Effector memory CD4-positive, alpha-beta T cell (primary cell): ENCODE results near the gene TMEM52.
"Not testable (repeated sequence)": the region's sequence is repeated elsewhere in the genome, so short reads cannot be mapped to it uniquely, and the experiment has no call there.

Experiments used
- DNase-seq, 3 donors: peaks; one replicate each; pipeline ENCODE4 v3.0.0-alpha.2; 2020
- H3K27ac ChIP-seq: 2 replicates; pipeline ENCODE4 v1.7.0; 2013; ENCODE audit warnings: mild to moderate bottlenecking, low read length, moderate library complexity; ENCODE audit not compliant: insufficient read depth, poor library complexity, severe bottlenecking
- H3K27me3 ChIP-seq: replicated peaks from 2 replicates; pipeline ENCODE4 v1.7.0; 2013; ENCODE audit warnings: mild to moderate bottlenecking, low read length; ENCODE audit not compliant: insufficient read depth, control insufficient read depth, poor library complexity, severe bottlenecking
- H3K36me3 ChIP-seq: 2 replicates; pipeline ENCODE4 v1.7.0; 2013; ENCODE audit warnings: mild to moderate bottlenecking, low read length, moderate library complexity; ENCODE audit not compliant: control insufficient read depth, insufficient read depth
- H3K4me1 ChIP-seq: 2 replicates; pipeline ENCODE4 v1.7.0; 2013; ENCODE audit warnings: low read length, mild to moderate bottlenecking; ENCODE audit not compliant: control insufficient read depth, insufficient read depth, poor library complexity, severe bottlenecking
- H3K4me3 ChIP-seq: 2 replicates; pipeline ENCODE4 v1.7.0; 2013; ENCODE audit warnings: low read length, low read depth, mild to moderate bottlenecking; ENCODE audit not compliant: insufficient read depth, poor library complexity, severe bottlenecking
- H3K9me3 ChIP-seq: 2 replicates; pipeline ENCODE4 v1.7.0; 2013; ENCODE audit warnings: mild to moderate bottlenecking, low read length, moderate library complexity; ENCODE audit not compliant: control insufficient read depth

Gene TMEM52

DNA sequence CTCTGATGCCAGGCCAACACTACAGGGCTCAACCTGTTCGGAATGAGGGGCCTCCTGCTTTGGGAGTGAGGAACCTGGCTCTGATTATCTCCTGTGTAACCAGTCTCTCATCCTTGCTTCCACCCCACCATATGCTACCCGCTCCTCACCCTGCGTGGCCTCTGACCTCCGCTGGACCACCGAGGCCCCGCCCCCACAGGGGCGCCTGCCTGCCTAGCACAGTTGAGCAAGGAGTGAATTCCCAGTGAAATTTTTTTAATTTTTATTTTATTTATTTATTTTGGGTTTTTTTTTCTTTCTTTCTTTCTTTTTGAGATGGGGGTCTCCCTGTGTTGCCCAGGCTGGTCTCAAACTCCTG, 26.3 kb downstream of the TMEM52 start:
- peak overlapping the region; percentile 60 for H3K4me3 ChIP-seq
- peak overlapping the region; percentile 93 for H3K27ac ChIP-seq
- no peaks in the 10 kb centered on the region for H3K27me3 ChIP-seq
- no peaks in the 10 kb centered on the region for H3K9me3 ChIP-seq
- peaks cover 34% of the 10 kb centered on the region for H3K4me1 ChIP-seq
- no peaks in the 10 kb centered on the region for H3K36me3 ChIP-seq
- DNase-seq, result no peak

DNA sequence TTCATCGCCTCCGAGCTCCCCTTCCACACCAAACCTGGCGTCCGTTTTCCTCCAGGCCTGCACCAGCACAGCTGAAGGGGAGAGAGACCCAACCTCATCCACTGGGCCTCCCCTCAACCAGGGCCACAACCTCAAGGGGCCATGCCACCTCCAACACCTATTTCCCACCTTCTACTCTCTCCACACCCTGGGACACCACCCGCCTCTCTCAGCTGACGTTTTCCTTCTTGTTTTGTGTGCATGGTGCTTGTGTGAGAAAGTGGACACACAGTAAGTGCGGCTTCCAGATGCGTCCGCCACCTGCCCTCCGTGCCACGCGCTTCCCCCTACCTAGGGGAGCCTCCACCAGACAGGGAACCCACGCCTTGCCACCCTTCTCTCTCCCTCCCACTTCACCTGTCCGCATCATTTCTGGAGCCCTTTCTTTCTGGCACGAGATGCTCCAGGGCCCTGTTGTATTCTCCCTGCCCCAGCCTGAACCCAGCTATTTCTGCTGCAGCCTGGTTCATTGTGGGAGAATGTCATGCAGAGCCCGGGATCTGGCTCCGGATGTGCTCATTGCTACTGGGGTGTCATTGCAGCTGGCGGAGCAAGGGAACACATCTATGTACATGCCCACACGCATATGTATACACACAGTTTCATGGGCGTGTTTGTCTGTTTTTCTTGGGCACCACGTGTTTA, 26.9 kb downstream of the TMEM52 start:
- peak overlapping the region; percentile 60 for H3K4me3 ChIP-seq
- no peak for DNase-seq
- H3K9me3 ChIP-seq, result no peaks in the 10 kb centered on the region
- H3K27me3 ChIP-seq, result no peaks in the 10 kb centered on the region
- H3K36me3 ChIP-seq, result no peaks in the 10 kb centered on the region
- H3K4me1 ChIP-seq, result peaks cover 39% of the 10 kb centered on the region
- peak overlapping the region; percentile 93 for H3K27ac ChIP-seq

DNA sequence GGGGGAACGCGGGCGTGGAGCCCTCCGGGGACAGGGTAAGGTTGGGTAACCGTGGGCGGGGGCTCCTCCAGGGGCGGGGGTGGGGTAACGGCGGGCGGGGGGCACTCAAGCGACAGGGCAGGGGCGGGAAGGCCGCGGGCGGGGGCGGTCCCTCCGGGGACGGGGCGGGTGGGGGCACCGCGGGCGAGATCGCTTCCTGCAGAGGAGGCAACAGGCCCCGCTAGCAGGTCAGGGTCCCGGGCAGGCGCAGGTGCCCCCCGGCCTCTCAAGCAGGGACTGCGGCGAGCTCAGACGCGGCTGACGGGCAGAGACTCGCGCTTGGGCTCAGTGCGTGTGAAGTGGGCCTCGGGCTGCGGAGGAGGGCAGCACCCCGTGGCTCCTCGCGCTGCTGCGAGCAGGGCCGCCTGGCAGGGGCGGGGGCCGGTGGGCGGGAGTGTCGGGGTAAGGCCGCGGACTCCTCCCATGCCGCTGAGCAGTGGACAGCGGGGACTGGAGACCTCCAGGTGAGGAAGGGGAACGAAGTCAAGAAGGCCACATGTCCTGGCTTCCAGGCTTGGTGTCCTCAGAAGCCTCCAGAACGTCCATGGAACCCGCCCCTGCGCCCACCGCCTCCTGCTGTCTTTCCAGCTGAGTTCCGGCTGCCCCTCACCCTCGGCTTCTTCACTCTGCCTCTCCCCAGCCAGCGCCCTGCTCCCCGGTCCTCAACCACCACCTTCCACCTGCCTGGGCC, 27.6 kb downstream of the TMEM52 start:
- H3K27ac ChIP-seq, result peak overlapping the region; percentile 93
- no peaks in the 10 kb centered on the region for H3K27me3 ChIP-seq
- H3K4me3 ChIP-seq, result peak overlapping the region; percentile 62
- no peaks in the 10 kb centered on the region for H3K36me3 ChIP-seq
- no peaks in the 10 kb centered on the region for H3K9me3 ChIP-seq
- H3K4me1 ChIP-seq, result peaks cover 45% of the 10 kb centered on the region
- peak; percentile 71 to 82 (median 81) for DNase-seq

DNA sequence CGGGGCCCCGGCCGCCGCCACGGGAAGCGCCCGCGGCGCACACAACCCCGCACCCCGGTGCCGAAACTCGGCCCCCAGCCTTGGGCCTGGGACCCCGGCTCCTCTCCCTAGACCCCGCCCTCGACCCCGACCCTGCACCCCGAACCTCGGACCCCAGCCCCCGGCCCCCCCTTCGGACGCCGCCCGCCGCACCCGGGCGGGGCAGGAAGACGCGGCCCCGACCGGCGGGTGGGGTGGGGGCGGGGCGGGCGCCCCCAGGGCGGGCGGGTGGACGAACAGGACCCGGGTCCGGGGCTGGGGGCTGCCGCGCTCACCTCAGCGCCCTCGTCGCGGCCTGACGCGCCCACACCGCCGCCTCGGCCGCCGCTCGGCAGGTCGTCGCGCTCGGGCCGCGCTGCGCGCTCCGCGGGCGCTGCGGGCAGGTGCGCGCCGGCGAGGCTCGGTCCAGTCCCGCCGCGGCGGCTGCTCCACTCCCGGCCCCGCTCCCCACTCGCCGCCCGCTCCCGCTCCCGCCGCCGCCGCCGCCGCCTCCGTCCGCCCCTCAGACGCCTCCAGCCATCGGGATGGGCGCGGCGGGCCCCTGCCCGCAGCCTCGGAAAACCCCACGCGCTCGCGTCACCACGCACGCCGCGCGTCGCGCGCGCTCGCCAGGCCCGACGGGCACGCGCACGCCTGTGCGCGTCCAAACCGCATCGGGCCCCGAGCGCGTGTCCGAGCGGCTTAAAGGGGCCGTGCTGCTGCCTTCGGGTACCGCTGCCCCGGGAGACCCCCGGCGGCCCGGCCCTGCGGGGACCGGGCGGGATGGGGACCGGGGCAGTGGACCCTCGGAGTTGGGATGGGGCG, 28.4 kb downstream of the TMEM52 start, which contains the start of gene GNB1:
Gene GNB1 (minus strand): TSS at position 582 of the 843 bp plus-strand sequence. CDS start 65,634 bp downstream, outside the sequence.
- H3K4me3 ChIP-seq, result peak within 1 kb of the TSS; percentile 88
- H3K36me3 ChIP-seq, result no peaks in the 10 kb centered on the region
- no peaks in the 10 kb centered on the region for H3K9me3 ChIP-seq
- peaks cover 52% of the 10 kb centered on the region for H3K4me1 ChIP-seq
- DNase-seq, result peak; percentile 81 to 82 (median 81)
- no peaks in the 10 kb centered on the region for H3K27me3 ChIP-seq
- H3K27ac ChIP-seq, result peak within 1 kb of the TSS; percentile 93

DNA sequence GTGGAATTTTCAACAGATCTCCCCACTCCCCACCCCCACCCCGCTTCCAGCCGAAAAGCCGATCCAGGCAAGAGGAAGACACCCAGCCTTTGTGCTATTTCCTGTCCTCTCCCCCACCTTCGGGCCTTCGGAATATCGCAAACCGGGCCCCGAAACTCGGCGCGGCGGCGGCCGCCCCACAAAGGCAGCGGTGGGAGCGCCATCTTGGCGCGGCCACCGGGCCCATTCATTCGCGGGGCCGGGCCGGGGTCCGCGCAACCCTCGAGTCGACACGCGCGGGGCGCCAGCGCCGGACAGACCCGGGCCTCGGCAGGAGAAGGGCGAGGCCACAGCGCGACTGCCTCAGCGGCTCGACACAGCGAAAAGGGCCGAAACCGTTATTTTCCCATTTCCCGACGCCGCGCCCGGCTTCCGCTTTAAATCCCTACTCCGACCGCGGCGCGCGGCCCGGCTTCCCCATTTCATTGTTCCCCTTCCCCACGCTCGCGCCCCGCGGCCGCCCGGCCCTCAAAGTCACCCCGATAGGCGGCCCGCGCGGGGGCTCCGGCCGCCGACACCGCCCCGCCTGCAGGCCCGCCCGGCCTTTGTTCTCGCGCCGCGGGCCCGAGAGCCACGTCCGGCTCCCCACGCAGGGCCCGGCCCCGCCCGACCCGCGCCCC, 29.1 kb downstream of the TMEM52 start:
- peak in 2 of 3 donors; percentile 18 to 36 for DNase-seq
- Histone ChIP-seq H3K36me3 (no peaks in the 10 kb centered on the region), H3K27ac (peak overlapping the region; percentile 93), H3K27me3 (no peaks in the 10 kb centered on the region), H3K4me1 (peaks cover 48% of the 10 kb centered on the region), H3K4me3 (peak overlapping the region; percentile 88), H3K9me3 (no peaks in the 10 kb centered on the region)

DNA sequence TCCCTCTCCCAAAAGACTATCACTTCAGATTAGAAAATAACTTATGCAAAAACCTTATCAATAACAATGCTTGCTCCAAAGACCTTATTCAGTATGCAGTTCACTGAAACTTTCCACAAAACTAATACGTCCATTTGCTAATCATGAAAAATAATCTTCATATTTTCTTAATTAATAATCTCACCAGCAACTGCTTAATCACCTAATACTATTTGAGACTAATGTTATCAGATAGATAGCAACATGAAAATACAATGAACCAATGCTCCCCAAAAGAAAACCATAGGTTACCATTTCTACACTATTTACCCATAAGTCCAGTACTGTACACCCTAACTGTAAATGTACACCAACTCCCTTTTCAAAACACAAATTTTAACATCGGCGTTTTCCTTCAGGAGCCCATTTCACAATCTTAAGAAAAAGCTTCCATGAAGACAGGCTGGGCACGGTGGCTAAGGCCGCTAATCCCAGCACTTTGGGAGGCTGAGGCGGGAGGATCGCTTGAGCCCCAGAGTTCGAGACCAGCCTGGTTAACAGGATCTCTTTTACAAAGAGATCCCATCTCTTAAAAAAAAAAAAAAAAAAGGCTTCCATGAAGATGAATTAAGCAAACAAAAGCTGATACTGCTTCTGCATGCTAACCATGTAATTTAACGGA, 29.9 kb downstream of the TMEM52 start:
- Histone ChIP-seq H3K36me3 (no peaks in the 10 kb centered on the region), H3K4me1 (peaks cover 44% of the 10 kb centered on the region), H3K27me3 (no peaks in the 10 kb centered on the region), H3K27ac (peak overlapping the region; percentile 93), H3K9me3 (no peaks in the 10 kb centered on the region), H3K4me3 (peak overlapping the region; percentile 88)
- no peak for DNase-seq

DNA sequence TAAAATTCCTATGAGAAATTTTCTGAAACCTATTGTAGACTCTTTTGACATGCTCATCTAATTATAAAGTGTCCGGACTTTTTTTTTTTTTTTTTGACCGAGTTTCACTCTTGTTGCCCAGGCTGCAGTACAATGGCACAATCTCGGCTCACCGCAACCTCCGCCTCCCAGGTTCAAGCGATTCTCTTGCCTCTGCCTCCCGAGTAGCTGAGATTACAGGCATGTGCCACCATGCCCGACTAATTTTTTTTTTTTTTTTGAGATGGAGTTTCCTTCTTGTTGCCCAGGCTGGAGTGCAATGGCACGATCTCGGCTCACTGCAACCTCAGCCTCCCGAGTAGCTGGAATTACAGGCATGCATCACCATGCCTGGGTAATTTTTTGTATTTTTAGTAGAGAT, 35.2 kb downstream of the TMEM52 start:
- peaks cover 51% of the 10 kb centered on the region for H3K4me1 ChIP-seq
- not testable (repeated sequence) for H3K27ac ChIP-seq, DNase-seq, H3K9me3 ChIP-seq, H3K4me3 ChIP-seq, H3K27me3 ChIP-seq, H3K36me3 ChIP-seq

DNA sequence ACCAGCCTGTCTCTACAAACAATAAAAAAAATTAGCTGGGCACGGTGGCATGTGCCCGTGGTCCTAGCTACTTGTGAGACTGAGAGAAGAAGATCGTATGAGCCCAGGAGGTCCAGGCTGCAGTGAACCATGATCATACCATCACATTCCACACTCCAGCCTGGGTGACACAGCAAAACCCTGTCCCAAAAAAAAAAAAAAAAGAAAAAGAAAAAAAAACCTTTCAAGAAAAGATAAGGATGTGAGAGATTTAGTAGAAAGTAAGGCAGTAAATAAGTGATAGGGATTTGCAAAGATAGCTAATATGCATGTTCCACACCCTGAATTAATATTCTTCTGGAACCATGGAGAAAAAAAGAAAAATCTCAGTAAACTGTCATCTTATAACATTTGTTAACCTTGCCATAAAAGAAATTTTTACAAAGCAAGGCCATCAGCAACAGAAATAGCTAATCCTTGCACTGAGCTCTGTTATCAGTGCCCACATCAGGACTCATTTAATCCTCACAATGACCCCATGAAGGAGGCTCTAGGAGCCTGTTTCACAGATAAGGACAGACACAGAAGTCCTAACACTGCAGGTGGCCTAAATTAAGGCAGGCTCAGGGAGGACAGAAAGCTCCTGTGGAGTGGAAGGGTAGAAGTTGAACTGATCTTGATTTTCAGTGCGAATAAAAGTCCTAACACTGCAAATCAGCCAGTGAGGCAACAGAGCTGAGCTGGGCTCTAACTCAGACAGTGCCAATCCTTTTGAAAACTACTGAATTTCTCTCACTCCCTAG, 35.8 kb downstream of the TMEM52 start:
- no peaks in the 10 kb centered on the region for H3K9me3 ChIP-seq
- no peak for DNase-seq
- H3K36me3 ChIP-seq, result peaks cover 4% of the 10 kb centered on the region
- peaks cover 51% of the 10 kb centered on the region for H3K4me1 ChIP-seq
- H3K4me3 ChIP-seq, result no peak overlapping the region
- no peak overlapping the region for H3K27ac ChIP-seq
- no peaks in the 10 kb centered on the region for H3K27me3 ChIP-seq

DNA sequence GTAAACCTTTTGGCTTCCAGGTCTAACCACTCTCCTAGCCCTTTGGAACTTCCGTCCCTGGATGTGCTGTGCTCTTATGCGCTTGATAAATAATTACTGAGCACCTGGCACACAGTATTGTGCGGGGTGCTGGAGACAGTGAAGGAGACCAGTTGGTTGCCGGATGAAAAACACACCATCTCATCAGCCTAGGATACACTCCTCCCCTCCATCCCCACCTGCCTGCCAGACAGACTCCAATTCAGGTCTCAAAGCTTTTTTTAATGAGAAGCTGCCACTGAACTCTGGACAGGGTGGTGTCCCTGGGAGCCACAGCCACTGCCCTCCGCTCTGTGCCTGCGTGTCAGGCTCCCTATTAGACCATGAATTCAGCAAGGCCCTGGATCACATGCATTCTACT, 37.4 kb downstream of the TMEM52 start:
- H3K27me3 ChIP-seq, result no peaks in the 10 kb centered on the region
- no peaks in the 10 kb centered on the region for H3K9me3 ChIP-seq
- no peak overlapping the region for H3K4me3 ChIP-seq
- DNase-seq, result no peak
- peaks cover 36% of the 10 kb centered on the region for H3K4me1 ChIP-seq
- peaks cover 4% of the 10 kb centered on the region for H3K36me3 ChIP-seq
- no peak overlapping the region for H3K27ac ChIP-seq
